HG03442 (cell line): Measurements from ENCODE around the gene B3GALT6.

Experiments used
- ATAC-seq: cut with Tn5 transposase; IDR thresholded peaks from one replicate; pipeline ENCODE4 v1.9.1; 2021; ENCODE audit warnings: mild to moderate bottlenecking, moderate library complexity; ENCODE audit not compliant: unreplicated experiment

Gene B3GALT6

DNA sequence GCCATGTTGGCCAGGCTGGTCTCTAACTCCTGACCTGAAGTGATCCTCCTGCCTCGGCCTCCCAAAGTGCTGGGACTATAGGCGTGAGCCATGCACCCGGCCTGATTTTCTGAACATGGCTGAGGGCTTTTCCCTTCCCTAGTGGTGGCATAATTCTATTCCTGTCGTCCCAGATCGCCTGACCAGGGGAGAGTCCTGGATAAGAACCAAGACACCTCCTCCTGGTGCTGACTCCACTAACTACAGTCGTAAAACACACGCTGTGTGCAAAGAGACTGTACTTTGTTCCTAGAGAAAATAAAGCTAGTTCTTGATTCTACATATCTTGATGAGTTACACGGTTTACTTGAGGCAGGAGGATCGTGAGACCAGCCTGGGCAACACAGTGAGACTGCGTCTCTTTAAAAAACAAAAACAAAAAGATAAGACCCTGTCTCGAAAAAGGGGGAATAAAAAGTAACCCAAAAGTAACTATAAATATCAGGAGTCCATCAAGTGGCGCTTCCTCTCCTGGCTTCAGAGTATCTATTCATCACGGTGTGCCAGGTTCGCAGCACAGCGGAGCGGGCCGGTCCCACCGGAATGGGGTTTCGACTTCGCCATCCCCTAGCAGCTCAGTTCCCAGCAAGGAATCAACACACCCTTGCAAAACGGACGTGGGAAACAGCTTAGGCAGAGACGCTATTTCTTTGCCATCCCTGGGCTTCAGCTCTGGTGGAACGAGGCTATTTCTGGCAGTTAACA is 1.2 kb upstream of the B3GALT6 start:
- no peak for ATAC-seq

- peak; percentile 88 for ATAC-seq
These were observed 433 bp upstream of the B3GALT6 start, which contains the start of gene SDF4 for GRCh38 chr1:1231400-1232207. Gene SDF4 (minus strand): TSS chr1:1232001. CDS start chr1:1228772, 3,229 bp downstream.

DNA sequence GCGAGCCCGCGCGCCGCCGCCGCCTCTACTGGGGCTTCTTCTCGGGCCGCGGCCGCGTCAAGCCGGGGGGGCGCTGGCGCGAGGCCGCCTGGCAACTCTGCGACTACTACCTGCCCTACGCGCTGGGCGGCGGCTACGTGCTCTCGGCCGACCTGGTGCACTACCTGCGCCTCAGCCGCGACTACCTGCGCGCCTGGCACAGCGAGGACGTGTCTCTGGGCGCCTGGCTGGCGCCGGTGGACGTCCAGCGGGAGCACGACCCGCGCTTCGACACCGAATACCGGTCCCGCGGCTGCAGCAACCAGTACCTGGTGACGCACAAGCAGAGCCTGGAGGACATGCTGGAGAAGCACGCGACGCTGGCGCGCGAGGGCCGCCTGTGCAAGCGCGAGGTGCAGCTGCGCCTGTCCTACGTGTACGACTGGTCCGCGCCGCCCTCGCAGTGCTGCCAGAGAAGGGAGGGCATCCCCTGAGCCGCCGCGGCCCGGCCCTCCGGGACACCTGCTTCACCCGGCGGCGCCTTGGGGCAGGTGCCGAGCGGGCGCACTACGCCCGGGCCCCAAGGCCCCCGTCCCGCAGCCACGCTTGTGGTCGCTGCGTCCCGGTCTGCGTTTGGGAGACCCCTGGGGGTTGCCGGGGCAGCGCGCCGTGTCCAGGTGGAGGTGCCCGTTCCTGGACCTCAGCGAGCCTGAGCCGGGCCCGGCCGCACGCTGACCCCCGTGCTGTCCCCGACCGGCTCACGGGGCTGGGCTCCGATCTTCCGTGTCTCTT is 944 bp downstream of the B3GALT6 start:
- no peak for ATAC-seq

- no peak for ATAC-seq
These were observed 1.5 kb downstream of the B3GALT6 start for GRCh38 chr1:1233567-1233892.

DNA sequence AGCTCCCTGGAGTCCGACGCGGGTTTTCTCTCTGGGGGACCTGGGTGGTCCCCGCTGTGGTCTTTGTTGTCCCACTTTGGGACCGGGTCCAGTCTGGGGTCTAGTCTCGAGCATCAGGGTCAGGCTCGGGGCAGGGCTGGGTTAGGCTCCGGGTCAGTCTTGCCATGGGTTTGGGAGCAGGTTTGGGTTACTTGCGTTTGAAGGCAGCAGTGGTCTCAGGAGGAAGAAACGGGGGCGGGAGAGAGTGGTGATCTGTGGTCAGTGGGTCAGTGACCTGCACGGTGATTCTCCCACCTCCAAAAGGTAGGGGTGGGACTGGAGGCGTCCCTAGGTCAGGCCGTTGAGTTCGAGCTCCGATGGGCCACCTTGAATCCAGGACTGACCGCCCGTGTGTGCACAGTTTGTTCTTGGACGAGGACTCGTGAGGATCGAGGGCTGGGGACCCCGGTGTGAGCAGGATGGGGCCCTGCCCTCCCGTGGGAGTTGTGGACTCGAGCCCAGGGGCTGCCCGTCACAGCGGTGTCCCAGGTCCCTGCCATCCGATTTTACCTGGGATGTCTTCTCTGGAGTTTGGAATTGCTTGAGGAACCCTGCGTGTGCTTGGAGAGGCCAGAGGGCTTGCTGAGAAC is 2.3 kb downstream of the B3GALT6 start:
- ATAC-seq: no peak

DNA sequence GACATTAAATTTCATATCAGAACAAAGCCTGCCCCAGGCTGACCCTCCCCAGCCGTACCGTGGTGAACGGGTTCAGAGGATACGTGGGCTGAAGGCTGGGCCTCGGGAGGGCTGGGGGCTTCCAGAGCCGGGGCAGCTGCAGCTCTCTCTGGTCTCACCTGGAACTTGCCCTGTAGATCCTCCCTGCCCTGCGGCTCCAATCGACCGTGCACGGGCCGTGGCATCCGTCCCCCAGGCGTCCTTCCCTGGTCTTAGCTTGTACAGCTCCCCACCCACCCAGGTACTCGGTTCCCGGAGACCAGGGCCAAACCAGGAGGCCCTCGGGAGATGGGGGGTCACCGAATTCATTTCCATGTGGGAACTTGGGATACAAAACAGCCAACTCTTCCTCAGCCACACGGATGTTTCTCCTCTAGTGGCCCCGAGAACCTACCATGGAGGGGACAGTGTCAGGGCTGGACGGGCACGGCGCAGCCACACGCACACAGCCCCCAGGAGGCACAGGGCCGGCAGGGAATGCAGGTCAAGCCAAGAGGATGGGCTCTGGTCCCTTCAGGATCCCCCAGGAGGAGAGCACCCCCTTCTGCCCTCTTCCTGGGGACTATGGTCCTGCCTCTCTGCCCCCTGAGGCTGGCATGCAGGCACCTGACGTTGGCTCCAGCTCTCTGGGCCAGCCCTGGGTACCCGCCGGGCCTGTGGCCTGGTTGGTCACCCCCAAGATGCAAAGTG is 3.1 kb downstream of the B3GALT6 start:
- ATAC-seq: no peak

- no peak for ATAC-seq
These were observed 4.2 kb downstream of the B3GALT6 start for GRCh38 chr1:1236176-1236763.

DNA sequence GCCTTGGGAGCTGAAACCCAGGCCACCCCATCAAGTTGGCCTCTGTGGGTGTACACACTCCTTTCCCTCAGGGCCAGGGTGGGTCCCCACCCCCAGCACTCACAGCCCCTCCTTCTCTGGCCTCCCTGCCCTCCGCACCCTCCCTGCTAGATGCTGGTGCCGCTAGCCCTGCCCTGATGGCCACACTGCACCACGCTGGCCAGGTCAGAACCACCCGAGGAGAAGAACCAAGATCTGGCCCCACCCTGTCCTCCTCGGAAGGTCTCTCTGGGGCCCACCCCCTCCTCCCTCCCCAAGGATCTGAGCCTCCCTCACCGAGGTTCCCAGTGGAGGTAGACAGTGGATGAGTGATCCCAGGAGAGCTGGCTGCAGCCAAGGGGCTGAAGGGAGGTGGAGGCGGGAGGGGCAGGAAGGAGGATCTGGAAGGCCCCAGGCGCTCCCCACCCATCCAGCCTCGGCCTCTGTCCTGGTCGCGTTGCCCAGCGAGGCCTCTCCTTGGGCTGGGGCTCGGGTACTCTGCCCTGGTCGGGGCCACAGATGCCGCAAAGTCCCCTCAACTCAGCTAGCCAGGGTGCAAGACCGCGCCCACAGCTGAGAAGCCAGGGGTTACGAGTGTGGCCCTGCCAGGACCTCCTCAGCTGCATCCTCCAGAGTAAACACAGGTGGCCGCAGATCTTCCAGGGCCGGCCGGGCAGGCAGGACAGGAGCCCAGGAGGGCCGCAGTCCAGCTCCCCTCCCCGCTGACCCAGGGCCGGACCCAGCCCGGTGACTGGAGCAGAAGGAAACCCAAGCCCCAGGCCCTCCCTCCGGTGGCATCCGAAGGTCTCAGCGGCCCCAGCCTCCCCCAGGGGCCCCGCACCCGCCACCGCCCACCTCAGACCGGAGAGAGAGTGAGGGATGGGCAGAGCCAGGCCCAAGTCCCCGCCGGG is 5.2 kb downstream of the B3GALT6 start:
- no peak for ATAC-seq

GRCh38 chr1:1237874-1238701 is 6.1 kb downstream of the B3GALT6 start:
- no peak for ATAC-seq

- no peak for ATAC-seq
These were observed 6.7 kb downstream of the B3GALT6 start for GRCh38 chr1:1238702-1239178.

DNA sequence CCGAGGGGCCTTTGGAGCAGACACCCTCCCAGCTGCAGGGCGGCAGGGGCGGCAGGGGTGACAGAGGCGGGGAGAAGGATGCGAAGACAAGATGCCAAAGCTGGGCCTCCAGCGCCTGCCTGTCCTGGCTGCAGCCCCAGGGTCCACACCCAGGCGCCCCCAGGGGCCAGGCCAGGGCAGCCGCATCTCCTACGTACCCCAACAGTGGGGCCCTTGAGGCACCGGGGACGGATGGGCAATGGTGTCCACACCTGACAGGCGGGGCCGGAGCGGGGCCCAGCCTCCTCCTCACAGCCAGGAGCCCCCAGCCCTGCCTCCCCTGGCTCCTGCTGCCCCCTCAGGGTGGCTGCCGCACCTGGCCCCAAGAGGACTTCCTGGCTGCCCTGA is 7.2 kb downstream of the B3GALT6 start:
- ATAC-seq: no peak

GRCh38 chr1:1239614-1240347 is 7.7 kb downstream of the B3GALT6 start:
- ATAC-seq: no peak

DNA sequence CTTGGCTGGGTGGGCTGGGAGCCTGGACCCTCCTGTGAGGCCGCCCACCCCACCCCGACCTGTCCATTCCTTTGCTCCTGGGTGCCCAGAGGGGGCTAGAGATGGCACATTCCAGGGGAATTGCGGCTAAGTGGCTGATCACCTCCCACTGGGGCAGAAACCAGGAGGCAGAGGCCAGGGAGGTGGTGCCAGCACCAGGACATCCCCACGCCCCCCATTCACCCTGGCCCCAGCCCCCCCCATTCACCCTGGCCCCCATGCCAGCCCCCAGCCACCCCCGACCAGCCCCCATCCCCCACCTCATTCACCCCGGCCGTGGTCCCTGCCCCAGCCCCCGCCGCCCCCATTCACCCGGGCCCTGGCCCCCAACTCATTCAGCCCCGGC is 8.3 kb downstream of the B3GALT6 start:
- no peak for ATAC-seq

DNA sequence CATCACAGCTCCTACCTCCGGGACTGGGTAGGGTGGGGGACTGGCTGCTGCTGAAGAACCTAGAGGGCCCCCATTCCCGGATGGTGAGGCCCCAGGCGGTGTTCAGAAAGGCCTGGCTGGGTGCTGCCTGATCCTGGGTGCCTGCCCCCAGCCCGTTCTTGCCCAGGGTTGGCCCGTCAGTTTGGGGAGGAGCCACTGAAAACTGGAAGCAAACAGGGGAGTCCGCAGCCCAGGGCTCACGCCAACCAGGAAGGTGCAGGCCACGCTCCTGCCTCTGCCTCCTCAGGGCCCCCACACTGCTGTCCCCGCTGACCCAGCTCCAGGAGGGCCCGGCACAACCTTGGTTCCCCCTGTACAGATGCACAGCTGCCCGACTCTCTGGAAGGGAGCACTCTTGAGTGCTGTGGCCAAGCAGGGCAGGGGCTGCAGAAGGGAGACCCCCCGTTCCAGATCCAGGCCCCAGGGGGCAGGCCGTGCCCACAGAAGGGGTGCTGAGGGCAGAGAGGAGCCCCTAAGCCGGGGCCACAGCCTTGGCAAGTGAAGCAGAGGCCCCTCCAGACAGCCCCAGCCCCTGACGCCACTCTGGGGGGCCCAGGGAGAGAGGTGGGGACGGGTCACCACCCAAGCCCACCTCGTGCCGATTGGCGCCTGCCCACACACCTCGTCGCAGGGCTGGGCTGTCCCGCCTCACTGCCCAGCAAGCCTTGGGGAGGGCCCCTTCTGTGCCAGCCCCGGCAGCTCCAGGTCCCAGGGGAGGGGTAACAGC is 9.0 kb downstream of the B3GALT6 start:
- no peak for ATAC-seq

GRCh38 chr1:1241588-1242219 is 9.7 kb downstream of the B3GALT6 start:
- no peak for ATAC-seq
